HG03095 (cell line): Measurements from ENCODE around the gene TBX6.
"Not testable (repeated sequence)": the region's sequence is repeated elsewhere in the genome, so short reads cannot be mapped to it uniquely, and the experiment has no call there.

Experiments
- ATAC-seq: cut with Tn5 transposase; IDR thresholded peaks from one replicate; pipeline ENCODE4 v1.9.1; 2021; ENCODE audit warnings: moderate library complexity; ENCODE audit not compliant: unreplicated experiment

Gene TBX6

GRCh38 chr16:30066761-30067583, 24.8 kb downstream of the TBX6 start:
- ATAC-seq = no peak

DNA sequence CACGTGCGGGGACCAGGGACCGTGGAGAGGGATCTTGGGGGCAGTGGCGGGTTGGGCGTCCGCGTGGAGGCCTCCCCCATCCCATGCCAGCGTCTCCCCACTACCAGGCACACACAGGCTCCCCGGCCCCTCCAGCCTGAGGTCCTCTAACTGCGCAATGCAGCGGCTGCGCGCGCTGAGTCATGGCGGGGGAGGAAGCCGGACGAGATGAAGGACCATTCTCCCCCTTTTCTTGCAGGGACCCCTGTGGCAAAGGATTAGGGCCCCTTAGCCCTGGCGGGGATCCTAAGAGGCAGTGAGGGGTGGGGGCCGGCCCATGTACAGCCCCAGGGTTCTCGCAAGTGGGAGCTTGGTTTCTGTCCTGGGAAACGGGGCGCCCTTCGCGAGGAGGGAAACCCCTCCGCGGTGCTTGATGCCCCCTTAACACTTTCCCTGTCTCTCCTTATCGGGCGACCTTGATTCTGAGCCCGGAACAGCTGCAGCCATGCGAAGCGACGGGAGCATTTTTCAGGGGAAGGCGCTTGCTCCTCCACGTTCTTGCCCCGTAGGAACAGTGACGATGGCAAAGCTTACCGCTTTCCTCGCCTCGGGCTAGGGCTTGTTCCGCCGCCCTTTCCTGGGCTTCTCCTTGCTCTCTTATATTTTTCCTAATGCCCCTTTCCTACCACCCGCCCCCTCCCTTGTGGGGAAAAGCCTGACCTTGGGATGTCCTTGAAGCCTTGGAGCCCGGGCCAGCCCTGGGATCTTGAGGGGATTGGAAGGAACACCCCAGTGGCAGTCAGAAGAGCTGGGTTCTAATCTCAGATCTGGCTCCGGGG, 25.6 kb downstream of the TBX6 start:
- ATAC-seq = no peak

- ATAC-seq = peak; percentile 69
Observed at GRCh38 chr16:30065102-30065942, 26.4 kb downstream of the TBX6 start, which contains the start of gene ALDOA. Gene ALDOA (plus strand): TSS chr16:30065760. CDS start chr16:30066898, 1,138 bp downstream.

DNA sequence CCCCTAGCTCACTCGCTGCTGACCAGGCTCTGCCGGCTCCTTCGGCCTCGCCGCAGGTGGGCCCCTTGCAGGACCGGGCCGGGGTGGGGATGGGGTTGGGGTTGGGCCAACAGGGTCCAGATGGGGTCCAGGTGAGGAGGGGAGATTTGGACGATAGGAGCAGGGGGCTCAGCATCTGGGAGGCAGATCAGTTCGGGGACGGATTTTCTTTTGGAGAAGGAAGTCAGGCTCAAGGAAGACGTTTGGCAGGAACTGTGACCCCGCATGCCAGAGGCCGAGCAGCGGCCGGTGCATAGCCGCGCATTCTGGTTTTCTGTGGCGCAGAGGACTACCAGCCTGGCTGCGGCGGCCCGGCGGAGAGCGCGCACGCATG, 27.0 kb downstream of the TBX6 start:
- ATAC-seq = no peak

DNA sequence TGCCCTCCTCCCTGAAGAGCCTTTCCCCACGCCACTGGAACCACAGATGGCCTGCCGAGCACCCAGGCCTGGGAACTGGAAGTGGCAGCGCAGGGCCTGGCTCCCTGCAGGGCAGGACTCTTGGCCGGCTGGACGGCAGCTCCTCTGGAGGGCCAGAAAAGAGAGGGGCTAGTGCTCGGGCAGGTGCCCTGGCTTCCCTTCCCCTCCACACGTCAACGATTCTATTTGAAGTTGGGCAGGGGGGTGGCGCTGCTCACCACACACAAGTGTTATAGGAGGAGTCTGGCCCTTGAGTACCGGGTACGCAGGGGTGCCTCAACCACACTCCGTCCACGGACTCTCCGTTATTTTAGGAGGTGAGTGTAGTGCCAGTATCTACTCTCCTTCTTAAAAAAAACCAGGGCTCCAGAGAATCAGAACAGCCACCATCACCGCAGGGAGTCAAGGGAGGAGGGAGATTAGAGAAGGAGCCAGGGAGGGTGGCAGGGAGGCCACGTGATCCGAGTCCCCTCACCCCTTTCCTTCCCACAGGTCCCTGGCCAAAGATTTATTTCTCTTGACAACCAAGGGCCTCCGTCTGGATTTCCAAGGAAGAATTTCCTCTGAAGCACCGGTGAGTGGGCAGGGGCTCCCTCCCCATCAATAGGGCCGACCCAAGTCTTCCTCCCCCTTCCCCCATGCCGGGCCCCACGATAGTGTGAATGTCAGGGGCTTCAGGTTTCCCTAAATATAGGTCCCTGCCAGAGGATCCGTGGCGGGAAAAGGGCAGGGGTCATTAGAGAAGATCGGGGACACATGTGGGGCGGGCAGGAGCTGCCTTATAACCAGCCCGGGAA, 27.6 kb downstream of the TBX6 start:
- ATAC-seq = no peak

- no peak for ATAC-seq
Observed at GRCh38 chr16:30063278-30063892, 28.3 kb downstream of the TBX6 start.

DNA sequence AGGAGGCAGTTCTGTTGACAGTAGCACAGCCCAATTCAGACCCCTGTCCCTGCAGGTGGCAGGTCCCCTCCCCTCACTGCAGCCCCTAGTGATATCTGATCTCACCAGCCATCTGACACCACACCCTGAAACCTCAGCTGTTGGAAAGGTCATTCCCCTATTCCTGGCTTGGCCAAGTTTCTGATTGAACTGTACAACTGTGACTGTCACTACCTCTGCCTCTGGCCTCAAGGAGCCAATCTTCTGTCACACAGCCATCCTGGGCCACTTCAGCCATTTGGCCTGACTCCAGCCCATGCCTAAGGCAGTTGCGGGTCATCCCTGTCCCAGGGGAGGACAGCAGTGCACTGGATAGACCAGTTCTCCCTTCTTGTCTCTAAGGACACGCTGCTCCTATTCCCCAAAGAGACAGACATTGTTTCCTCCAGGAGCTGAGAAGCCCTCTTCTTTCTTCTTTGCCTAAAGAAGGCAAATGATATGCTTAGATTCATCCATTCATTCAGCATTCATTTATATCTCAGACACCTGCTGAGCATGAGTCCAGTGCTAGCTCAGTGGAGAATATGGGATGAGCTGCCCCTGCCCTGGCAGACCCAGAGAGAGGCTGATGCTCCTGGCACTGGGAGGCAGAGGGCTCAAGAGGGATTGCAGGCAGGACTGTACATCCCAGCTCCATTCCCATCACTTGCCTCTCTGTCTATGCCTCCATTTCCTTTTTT, 30.7 kb downstream of the TBX6 start:
- ATAC-seq = no peak

- no peak for ATAC-seq
Observed at GRCh38 chr16:30060346-30060745, 31.4 kb downstream of the TBX6 start.

DNA sequence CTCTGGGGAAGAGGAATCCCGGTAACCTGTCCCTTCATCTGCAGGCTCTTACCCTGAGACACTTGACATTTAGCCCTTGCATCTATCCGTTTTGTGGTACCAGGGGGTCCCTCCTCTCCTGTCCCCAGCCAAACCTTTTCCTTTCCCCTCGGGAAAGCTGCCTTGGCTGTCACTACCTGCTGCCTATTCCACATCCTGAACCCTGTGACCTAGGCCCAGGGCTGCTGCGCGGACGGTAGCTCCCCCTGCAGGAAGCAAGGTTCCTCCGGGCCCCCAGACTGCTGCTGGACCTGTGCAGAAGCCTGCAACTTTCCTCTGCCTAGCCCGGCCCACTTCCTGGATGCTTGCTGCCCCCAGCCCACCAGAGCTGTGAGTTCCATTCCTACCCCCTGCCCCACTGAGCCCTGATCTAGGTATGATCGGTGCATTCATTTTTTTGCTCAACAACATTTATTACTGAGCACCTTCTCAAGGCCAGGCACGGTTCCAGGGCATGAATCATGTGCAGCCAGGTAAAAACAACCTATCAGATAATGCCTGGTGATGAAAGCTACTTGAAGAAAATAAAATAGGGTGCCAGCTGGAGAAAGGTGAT, 36.7 kb downstream of the TBX6 start:
- ATAC-seq = no peak

DNA sequence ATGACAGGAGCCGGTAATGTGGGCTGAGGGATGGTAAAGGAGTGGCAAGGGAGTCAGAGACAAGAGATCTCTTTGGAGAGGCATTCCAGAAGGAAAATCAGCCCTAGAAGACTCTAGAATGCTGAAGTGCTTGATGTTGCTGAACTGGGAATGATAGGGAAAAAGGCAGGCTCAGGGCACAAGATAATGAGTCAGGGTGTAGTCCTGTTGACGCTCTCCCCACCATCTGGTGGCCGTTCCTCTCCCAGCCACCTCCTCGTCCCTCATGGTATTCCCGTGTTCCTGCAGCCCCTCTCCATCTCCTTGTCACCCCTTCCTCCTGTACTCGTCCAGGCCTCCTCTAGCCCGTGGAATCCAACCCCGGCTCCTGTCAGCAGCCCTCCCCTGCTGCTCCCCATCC, 37.3 kb downstream of the TBX6 start:
- no peak for ATAC-seq

DNA sequence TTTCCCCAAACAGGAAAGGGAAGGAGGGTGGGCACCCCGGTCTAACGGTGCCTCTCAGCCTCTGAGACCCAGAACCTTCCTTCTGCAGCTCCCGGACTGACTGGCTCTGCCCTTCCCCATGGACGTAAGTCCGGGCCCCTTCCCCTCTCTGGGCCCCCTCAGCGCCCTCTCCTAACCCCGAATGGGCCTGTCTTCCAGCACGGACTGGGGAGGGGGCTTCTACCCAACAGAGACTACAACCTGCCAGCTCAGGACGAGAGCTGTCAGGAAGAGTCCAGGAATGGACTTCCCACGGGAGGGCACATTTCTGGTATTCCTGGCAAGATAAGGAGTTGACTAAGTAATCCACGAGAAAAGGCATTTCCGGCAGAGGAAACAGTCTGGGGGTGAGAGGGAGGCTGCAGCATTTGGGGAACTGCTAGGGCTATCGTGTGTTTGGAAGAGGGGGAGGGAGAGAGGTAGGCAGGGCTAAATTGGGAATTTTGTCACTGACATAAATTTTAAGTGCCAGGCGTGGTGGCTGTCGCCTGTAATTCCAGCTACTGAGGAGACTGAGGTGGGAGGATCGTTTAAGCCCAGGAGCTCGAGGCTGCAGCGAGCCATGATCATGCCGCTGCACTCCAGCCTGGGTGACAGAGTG, 38.2 kb downstream of the TBX6 start:
- ATAC-seq = no peak

- no peak for ATAC-seq
Observed at GRCh38 chr16:30052671-30053372, 38.9 kb downstream of the TBX6 start.

DNA sequence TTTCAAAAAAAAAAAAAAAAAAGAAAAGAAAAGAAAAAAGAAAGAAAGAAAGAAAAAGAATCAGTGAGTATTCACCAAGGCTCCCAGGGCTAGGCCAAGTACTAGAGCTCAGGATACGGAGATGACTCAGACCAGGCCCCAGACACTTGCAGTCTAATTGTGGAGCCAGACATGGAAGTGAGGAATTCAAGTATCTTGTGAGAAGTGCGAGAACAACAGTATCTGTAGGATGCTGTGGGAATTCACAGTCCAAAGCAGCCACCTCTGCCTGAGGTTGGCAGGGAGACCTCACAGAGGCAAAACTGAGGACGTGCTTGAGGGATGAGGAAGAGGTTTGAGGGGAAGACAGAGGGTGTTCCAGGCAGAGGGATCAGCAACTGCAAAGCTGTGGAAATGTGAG, 40.2 kb downstream of the TBX6 start:
- ATAC-seq = no peak

DNA sequence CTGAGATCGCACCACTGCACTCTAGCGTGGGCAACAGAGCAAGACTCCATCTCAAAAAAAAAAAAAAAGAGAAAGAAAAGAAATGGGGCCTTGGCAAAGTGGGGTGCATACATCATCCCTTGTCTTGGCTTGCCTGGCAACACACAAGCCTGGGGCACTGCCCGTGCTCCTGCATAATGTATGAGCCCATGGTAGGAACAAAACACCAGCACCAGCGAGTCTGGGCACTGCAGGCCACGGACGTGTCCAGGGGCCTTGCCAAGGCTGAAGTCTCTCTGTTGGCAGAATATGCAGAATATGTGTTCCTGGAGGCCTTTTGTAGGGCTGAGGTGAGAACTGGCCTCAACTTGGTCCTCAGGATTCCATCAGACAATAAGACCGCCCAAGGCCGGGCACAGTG, 41.9 kb downstream of the TBX6 start:
- no peak for ATAC-seq

- ATAC-seq = no peak
Observed at GRCh38 chr16:30046588-30046987, 45.1 kb downstream of the TBX6 start.

- ATAC-seq = no peak
Observed at GRCh38 chr16:30046178-30046577, 45.5 kb downstream of the TBX6 start.

GRCh38 chr16:30041841-30042240, 49.9 kb downstream of the TBX6 start:
- no peak for ATAC-seq

DNA sequence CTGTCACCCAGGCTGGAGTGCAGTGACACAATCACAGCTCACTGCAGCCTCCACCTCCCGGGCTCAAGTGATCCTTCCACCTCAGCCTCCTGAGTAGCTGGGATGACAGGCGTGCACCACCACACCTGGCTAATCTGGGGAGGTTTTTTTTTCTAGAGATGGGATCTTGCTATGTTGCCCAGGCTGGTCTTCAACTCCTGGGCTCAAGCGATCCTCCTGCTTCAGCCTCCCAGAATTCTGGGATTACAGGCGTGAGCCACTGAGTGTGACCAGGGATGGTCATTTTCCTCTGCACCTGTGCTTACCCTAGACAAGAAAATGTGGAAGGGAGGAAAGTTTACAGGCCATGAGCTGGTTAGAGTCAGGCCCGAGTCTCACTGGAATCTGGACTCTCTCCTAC, 51.0 kb downstream of the TBX6 start:
- ATAC-seq = not testable (repeated sequence)
